DOHH2 (cell line): ENCODE results near the gene SLC1A1.

ENCODE experiments used
- CTCF ChIP-seq: fragments of 200-600 bp; sonication (generic); IDR thresholded peaks from one replicate; pipeline ENCODE4 v1.5.1; 2014; ENCODE audit warnings: antibody characterized with exemption, mild to moderate bottlenecking, low read depth, low read length; ENCODE audit not compliant: poor library complexity, severe bottlenecking
- EZH2phosphoT487 ChIP-seq: fragments of 200-600 bp; sonication (generic); IDR thresholded peaks from 2 replicates; pipeline ENCODE4 v1.6.1; 2017; ENCODE audit warnings: borderline replicate concordance, mild to moderate bottlenecking, antibody characterized with exemption, low read length, moderate library complexity, mixed read lengths

DNA sequence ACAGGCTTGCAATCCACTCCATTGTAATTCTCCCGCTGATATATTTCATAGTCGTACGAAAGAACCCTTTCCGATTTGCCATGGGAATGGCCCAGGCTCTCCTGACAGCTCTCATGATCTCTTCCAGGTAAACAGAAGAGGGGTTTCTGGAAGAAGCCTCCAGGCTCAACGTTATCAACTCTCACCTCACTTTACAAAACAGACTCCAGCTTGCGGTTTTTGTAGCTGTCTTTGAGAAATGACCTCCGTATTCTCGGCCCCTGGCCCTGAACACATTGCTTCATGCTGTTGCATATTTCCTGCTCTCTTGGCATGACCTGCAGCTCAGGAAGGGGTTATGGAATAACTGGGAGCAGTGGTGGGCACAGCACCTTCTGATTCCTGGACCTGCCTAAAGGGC lies 85.7 kb downstream of the SLC1A1 start:
- TF ChIP-seq CTCF (no peak), EZH2phosphoT487 (no peak)
